Measurements from ENCODE around the gene CCDC13. TPM values are rescaled to one million over a fixed set of nuclear protein-coding genes. Genes with fewer than 3 reads are reported as not detected.

CCDC13 gene
- total RNA-seq, 2 donors from 2014 or later, result 0.32 to 0.70 TPM

DNA sequence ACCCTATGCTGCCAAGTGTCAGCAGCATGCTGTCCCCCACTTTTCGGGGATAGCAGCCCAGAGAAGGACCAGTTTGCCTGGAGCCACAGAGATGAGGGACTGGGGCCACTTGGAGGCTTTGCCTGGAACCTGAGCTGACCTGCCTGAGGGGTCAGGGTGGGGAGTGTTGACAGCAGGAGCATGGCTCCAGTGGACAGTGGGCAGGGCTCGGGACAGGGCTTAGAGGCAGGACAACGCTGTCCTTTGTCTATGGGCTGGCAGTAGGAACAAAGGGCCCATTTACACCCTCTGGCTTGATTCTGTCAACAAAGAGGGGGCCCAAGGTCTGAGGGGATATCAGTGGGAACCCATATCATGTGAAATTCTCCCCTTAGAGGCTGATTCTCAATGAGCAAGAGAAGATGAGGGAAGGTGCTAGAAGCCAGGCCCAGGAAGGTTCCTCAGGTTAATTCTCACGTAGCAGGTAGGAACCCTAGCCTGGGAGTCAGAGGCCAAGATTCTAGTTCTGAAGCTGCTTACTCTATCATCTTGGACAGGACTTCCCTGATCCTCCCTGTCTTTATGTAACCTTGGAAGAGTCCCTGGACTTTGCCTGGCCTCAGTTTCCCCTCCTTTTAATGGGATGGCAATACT lies 40.7 kb downstream of the CCDC13 start:
- H3K4me1 Mint-ChIP-seq (ENCODE audit: low read depth), result no peaks in the 10 kb centered on the region
- ATAC-seq (replicated peaks in 1 of 2) (no peak), DNase-seq (no peak)
- no peaks in the 10 kb centered on the region for H3K9me3 Mint-ChIP-seq
- H3K27ac Mint-ChIP-seq, result no peak overlapping the region
- no peaks in the 10 kb centered on the region for H3K27me3 Mint-ChIP-seq (ENCODE audit: low read depth)
- no peaks in the 10 kb centered on the region for H3K36me3 Mint-ChIP-seq (ENCODE audit: insufficient read depth in 2 of 2)
- H3K4me3 Mint-ChIP-seq, result no peak overlapping the region

DNA sequence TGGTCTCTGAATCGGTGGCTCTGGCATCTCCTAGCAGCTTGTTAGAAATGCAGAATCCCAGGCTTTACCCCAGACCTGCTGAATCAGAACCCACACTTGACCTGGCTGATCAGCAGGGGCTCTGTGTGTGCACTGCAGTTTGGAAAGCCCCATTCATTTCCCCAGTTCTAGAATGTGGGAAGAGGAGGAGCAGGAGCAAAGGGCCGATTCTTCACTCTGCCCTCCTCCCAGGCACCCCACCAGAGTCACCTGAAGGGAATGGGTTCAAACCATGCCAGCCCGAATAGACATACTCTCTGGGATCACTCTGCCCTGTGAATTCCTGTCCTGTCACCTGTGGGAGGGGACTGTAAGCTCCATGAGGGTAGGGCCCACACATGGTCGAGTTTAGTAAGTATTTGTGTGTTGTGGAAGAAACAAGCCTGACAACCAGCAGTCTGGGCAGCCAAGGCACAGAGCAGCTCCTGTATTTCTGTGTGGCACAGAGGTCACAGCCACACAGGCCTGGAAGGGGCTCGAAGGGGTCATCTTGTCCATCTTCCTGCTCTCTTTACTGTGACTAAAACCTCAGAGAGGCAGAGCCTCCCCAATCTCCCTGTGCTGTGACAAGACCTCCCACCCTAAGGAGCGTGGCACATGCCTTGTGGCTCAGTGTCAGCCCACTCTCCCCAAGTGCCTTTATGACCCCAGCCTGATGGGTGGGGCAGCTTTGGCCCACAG lies 41.4 kb downstream of the CCDC13 start:
- H3K4me3 Mint-ChIP-seq, result no peak overlapping the region
- H3K27ac Mint-ChIP-seq, result no peak overlapping the region
- no peaks in the 10 kb centered on the region for H3K4me1 Mint-ChIP-seq (ENCODE audit: low read depth)
- ATAC-seq (replicated peaks in 1 of 2) (no peak), DNase-seq (no peak)
- no peaks in the 10 kb centered on the region for H3K27me3 Mint-ChIP-seq (ENCODE audit: low read depth)
- H3K36me3 Mint-ChIP-seq (ENCODE audit: insufficient read depth in 2 of 2), result no peaks in the 10 kb centered on the region
- no peaks in the 10 kb centered on the region for H3K9me3 Mint-ChIP-seq

DNA sequence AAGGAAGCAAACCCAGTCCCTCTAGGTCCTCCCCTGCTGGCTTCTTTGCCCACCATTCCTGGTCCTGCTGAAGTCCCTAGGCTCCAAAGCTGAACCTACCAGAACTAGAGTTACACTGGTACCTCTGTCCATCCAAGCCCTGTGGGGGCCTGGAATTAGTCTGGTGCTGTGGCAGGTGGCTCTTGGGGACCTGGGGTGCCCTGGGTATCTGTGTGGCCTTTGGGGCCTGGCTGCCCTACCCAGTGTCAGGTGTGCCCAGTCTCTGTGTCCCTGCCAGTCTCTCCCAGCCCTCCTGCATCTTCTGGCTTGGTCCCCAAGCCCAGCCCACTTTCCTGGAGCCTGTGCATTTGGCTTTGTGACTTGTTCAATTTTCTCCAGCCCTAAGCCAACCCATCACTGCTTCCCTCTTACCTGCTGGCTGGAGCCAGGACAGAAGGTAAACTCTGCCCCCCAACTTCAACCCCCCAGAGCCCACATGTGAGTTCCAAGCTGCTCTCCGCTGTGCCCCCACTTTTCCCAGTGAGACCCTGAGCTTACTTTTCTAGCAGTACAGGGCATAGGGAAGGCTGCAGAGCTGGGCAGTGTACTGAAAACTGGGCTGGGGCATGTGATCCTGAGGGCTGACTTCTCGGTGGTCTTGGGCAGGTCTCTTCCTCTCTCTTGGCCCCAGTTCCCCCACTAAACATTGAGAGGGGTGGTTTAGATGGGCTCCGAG lies 42.2 kb downstream of the CCDC13 start:
- Mint-ChIP-seq H3K4me3 (no peak overlapping the region), H3K9me3 (no peaks in the 10 kb centered on the region), H3K36me3 (ENCODE audit: insufficient read depth in 2 of 2) (no peaks in the 10 kb centered on the region), H3K27ac (no peak overlapping the region), H3K4me1 (ENCODE audit: low read depth) (no peaks in the 10 kb centered on the region), H3K27me3 (ENCODE audit: low read depth) (peaks cover 2% of the 10 kb centered on the region)
- DNase-seq (no peak), ATAC-seq (replicated peaks in 1 of 2) (no peak)

DNA sequence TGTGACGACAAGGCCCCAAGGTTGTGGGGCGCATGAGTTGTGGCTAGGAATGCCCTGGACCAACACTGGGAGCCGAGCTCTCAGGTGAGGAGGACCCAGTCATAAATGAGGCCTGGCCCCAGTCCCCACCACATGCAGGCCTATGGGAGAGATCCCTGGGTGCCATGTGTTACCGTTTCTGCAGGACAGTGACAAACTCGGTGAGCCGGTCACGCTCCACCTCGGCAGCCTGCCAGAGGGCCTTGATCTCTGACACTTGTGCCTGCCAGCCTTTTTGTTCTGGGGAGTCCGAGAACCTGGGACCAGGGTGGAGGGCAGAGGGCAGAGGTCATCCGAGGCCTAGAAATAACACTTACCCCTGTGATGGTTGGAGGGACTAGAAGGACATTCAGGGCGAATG lies 42.8 kb downstream of the CCDC13 start:
- H3K36me3 Mint-ChIP-seq (ENCODE audit: insufficient read depth in 2 of 2), result no peaks in the 10 kb centered on the region
- no peak for DNase-seq

DNA sequence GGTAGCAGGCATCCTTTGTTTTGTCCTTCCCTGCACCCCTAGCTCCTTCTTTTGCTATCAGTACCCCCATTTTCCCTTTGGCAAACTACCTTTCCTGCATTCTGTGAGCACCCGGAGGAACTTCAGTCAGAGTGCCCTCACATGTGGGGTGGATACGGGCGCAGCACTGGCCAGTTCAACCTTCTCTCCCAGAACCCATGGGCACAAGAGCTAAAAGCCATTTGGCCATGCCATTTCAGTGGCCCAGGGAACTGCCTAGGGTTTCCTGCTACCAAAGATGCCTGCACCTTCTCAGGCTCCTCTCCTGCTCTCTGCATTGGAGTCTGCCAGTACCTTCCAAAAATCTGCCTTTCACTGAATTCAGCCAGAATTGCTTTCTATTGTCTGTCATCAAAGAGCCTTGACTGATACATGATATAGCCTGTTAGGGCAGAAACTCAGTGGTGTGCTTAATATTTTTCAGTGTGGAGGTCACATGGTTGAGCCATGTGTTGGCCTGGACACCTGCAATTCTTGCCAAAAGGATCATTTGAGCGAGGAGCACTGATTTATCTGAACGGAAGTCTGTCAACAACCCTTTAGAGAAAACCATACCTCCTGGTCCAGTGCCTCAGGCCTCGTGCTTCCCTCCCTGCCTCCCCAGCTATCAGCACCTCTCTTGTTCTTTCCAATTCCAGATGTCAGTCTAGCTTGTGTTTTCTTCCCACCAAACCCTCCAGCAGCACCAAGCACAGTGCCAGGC lies 43.5 kb downstream of the CCDC13 start:
- Mint-ChIP-seq H3K36me3 (ENCODE audit: insufficient read depth in 2 of 2) (no peaks in the 10 kb centered on the region), H3K9me3 (no peaks in the 10 kb centered on the region), H3K4me1 (ENCODE audit: low read depth) (no peaks in the 10 kb centered on the region), H3K27me3 (ENCODE audit: low read depth) (peaks cover 7% of the 10 kb centered on the region), H3K27ac (no peak overlapping the region), H3K4me3 (no peak overlapping the region)
- DNase-seq (no peak), ATAC-seq (replicated peaks in 1 of 2) (no peak)

More for the DNA sequence above, 42.8 kb downstream of the CCDC13 start:
- no peaks in the 10 kb centered on the region for H3K9me3 Mint-ChIP-seq
- ATAC-seq (replicated peaks in 1 of 2), result no peak
- no peak overlapping the region for H3K27ac Mint-ChIP-seq
- no peaks in the 10 kb centered on the region for H3K4me1 Mint-ChIP-seq (ENCODE audit: low read depth)
- H3K27me3 Mint-ChIP-seq (ENCODE audit: low read depth), result peaks cover 7% of the 10 kb centered on the region
- H3K4me3 Mint-ChIP-seq, result no peak overlapping the region

DNA sequence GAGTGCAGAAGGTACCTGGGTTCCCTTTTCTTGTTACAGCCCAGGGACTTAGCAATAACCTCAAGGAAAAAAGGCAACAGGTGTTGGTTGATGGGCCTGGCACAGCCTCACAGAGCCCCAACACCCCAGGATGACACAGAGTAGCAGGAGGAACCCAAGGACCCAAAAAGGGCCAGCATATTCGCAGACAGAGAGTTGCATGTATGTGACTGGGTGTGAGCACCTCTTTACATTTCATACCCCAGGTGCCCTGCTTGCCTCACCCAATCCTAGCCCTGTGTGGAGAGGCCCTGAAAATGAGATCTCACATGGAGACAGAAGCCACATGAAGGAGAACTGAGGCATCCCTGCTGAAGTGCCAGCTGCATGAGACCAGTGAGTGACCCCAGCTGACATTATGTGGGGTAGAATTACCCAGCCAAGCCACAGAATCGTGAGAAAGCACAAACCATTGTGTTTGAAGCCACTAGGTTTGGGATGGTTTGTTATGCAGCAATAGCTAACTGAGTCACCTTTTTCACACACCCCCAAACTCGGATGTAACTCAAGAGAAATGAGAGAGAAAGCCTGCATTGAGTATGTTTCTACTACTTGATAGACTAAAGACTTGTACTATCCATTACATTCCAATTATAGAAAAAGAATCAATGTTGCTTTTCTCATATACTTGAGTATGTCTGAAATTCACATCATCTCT lies 44.2 kb downstream of the CCDC13 start:
- Mint-ChIP-seq H3K4me3 (no peak overlapping the region), H3K27me3 (ENCODE audit: low read depth) (peaks cover 7% of the 10 kb centered on the region), H3K36me3 (ENCODE audit: insufficient read depth in 2 of 2) (no peaks in the 10 kb centered on the region), H3K9me3 (no peaks in the 10 kb centered on the region), H3K4me1 (ENCODE audit: low read depth) (no peaks in the 10 kb centered on the region), H3K27ac (no peak overlapping the region)
- ATAC-seq (replicated peaks in 1 of 2), result no peak
- DNase-seq, result no peak

DNA sequence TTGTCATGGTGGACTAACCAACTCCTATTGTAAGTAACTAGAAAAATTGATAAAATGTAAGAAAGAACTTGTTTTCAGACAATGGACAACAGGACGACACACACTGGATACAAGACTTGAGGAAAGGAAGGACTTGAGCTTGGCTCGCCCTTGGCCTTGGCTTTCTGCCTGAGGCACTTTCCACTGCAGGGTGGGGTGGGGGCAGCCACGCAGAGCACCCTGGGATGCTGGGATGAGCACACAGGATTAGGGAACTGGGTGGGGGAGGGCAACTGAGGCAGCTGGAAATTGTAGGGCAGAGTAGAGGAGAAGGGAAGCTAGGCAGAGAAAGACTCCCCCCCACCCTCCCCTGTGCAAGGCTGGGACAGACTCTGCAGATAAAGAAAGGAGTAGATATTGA lies 45.0 kb downstream of the CCDC13 start:
- Mint-ChIP-seq H3K36me3 (ENCODE audit: insufficient read depth in 2 of 2) (no peaks in the 10 kb centered on the region), H3K4me3 (no peak overlapping the region), H3K27me3 (ENCODE audit: low read depth) (peaks cover 7% of the 10 kb centered on the region), H3K4me1 (ENCODE audit: low read depth) (no peaks in the 10 kb centered on the region), H3K27ac (no peak overlapping the region), H3K9me3 (no peaks in the 10 kb centered on the region)
- DNase-seq, result no peak
- no peak for ATAC-seq (replicated peaks in 1 of 2)

DNA sequence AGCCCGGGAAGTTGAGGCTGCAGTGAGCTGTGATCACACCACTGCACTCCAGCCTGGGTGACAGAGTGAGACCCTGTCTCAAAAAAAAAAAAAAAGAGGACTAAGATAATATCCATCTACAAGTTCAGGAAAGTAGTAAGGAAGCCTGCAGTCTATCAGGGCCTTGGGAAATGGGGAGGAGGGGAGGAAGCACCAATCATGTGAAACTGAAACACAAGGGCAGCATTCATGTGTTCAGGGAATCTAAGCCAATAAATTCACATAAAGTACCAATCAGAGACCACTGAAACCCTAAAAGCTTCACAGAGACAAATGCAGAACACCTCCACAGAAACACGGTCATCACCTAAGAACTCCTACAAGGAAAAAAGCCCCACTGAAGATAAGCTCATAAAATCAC lies 47.6 kb downstream of the CCDC13 start:
- Mint-ChIP-seq H3K9me3 (no peaks in the 10 kb centered on the region), H3K27ac (no peak overlapping the region), H3K4me1 (ENCODE audit: low read depth) (no peaks in the 10 kb centered on the region), H3K27me3 (ENCODE audit: low read depth) (peaks cover 7% of the 10 kb centered on the region), H3K36me3 (ENCODE audit: insufficient read depth in 2 of 2) (no peaks in the 10 kb centered on the region), H3K4me3 (no peak overlapping the region)
- ATAC-seq (replicated peaks in 1 of 2) (no peak), DNase-seq (no peak)

DNA sequence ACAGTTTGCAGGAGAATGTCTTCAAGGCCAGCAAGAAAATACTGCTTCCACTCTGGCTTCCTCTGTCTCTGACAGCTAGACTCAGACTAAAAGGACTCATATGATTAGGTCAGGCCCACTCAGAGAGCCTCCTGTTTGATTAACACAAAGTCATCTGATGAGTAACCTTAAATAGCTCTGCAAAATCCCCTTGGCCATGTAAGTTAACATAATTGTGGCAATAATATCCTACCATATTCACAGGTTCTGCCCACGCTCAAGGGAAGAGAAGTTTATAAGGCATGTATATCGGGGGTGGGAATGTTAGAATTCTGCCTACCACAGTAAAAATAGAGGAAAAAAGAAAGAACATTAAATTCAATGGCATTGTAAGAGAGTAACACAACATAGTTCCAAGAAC lies 49.8 kb downstream of the CCDC13 start:
- H3K4me3 Mint-ChIP-seq, result no peak overlapping the region

More for the DNA sequence above, 49.8 kb downstream of the CCDC13 start:
- H3K27ac Mint-ChIP-seq, result no peak overlapping the region
- no peak for DNase-seq
- no peaks in the 10 kb centered on the region for H3K9me3 Mint-ChIP-seq
- H3K36me3 Mint-ChIP-seq (ENCODE audit: insufficient read depth in 2 of 2), result no peaks in the 10 kb centered on the region
- H3K4me1 Mint-ChIP-seq (ENCODE audit: low read depth), result no peaks in the 10 kb centered on the region
- ATAC-seq (replicated peaks in 1 of 2), result no peak
- H3K27me3 Mint-ChIP-seq (ENCODE audit: low read depth), result peaks cover 7% of the 10 kb centered on the region

Other genes with a start within 250 kb of the CCDC13 start
- 10 to 100 TPM; 60.6 to 66.4 TPM for gene SEC22C, start 191.3 kb downstream of the CCDC13 start, total RNA-seq
- gene SS18L2, start 182.4 kb downstream of the CCDC13 start, total RNA-seq, result 10 to 100 TPM; 58.1 to 72.2 TPM
- 100 to 1,000 TPM; 109 to 111 TPM for gene NKTR, start 172.6 kb downstream of the CCDC13 start, total RNA-seq
- gene ZBTB47, start 119.6 kb downstream of the CCDC13 start, total RNA-seq, result under 1 TPM; 0.55 to 0.69 TPM
- not detected for gene KLHL40, start 87.7 kb downstream of the CCDC13 start, total RNA-seq
- not detected for gene HHATL, start 70.5 kb downstream of the CCDC13 start, total RNA-seq
- gene HIGD1A, start 31.2 kb upstream of the CCDC13 start, total RNA-seq, result 10 to 100 TPM; 54.0 to 63.8 TPM
- gene ACKR2, start 36.2 kb upstream of the CCDC13 start, total RNA-seq, result 1 to 10 TPM; 1.1 to 1.2 TPM
- not detected for gene CYP8B1, start 102.6 kb upstream of the CCDC13 start, total RNA-seq
- gene ZNF662, start 132.9 kb upstream of the CCDC13 start, total RNA-seq, result 1 to 10 TPM; 3.8 to 5.0 TPM
- under 1 TPM in 1 of 2 donors, not detected in 1; 0.12 TPM for gene GASK1A, start 206.1 kb upstream of the CCDC13 start, total RNA-seq